Measurements from ENCODE around the gene ATE1. TPM values are rescaled to one million over a fixed set of nuclear protein-coding genes. Genes with fewer than 3 reads are reported as not detected.
"Not testable (repeated sequence)": the region's sequence is repeated elsewhere in the genome, so short reads cannot be mapped to it uniquely, and the experiment has no call there.

Gene ATE1
- total RNA-seq, 1 donor from 2014 or later, result 34.6 TPM

GRCh38 chr10:121732172-121732571 is 195.7 kb downstream of the ATE1 start:
- intact Hi-C loops (cut with DNase I), result loop anchor here (10.0 kb wide), 1 partner anchor 787 kb away; no protein-coding TSS in a partner anchor
- ATAC-seq (ENCODE audit: poor library complexity), result no peak
- DNase-seq, result no peak

DNA sequence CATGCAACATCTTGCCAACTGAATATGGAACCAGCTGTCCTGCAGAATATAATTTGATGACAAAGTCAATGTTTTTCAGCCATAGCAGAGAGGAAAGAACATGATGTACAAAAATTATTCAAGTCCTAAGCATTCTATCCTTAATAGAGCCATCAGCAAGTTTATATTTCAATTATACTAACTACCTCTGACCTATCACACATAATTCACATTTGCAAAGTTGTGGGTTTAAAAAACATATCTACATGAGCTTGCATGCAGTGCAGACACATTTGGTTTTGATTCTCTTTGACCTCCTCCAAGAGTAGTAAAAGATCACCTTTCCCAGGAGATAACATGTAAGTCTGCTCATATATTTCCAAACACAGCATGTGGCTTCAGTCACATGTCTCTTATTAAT is 203.5 kb downstream of the ATE1 start:
- intact Hi-C loops (cut with DNase I), result no loop called here
- no peak for DNase-seq
- ATAC-seq (ENCODE audit: poor library complexity), result no peak

- no peak for ATAC-seq (ENCODE audit: poor library complexity)
- intact Hi-C loops (cut with DNase I), result no loop called here
- DNase-seq, result no peak
Observed at GRCh38 chr10:121722665-121723064, 205.2 kb downstream of the ATE1 start.

- ATAC-seq (ENCODE audit: poor library complexity), result no peak
- intact Hi-C loops (cut with DNase I), result no loop called here
Observed at GRCh38 chr10:121721257-121721656, 206.6 kb downstream of the ATE1 start.

DNA sequence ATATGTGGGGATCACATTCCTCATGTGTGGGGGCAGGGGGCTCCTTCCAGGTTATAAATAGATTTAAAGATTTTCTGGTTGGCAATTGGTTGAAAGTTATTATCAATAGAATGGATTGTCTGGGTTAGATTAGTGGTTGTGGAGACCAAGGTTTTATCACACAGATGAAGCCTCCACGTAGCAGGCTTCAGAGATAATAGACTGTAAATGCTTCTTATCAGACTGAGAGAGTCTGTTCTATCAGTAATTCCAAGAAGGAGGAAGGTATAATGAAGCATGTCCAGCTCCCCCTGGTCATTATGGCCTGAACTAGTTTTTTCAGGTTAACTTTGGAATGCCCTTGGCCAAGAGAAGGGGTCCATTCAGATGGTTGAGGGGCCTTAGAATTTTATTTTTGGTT is 211.9 kb downstream of the ATE1 start:
- no peak for DNase-seq
- intact Hi-C loops (cut with DNase I), result no loop called here
- no peak for ATAC-seq (ENCODE audit: poor library complexity)

More at GRCh38 chr10:121721257-121721656, 206.6 kb downstream of the ATE1 start:
- DNase-seq, result no peak

DNA sequence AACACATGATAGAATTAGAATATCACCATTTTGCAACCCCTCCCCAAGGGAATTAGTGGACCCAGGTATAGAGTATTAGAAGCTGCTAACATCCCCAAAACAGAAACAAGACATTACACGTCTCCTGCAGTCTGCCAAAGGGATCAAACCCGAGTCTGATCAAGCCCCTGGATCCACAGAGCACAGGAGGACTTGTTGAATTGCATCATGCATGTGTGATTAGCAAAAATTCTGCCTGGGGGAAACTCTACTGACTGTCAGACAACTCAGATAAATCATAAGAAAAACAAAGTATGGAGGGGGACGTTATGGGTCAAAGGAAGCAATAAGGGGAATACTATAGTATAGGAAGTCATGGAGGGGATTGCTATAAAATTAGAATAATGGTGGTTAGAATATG is 212.8 kb downstream of the ATE1 start:
- DNase-seq, result no peak
- ATAC-seq (ENCODE audit: poor library complexity), result no peak
- intact Hi-C loops (cut with DNase I), result no loop called here

GRCh38 chr10:121713486-121713885 is 214.3 kb downstream of the ATE1 start:
- DNase-seq (no peak), ATAC-seq (ENCODE audit: poor library complexity) (no peak)

GRCh38 chr10:121710971-121711370 is 216.9 kb downstream of the ATE1 start:
- DNase-seq, result no peak
- intact Hi-C loops (cut with DNase I), result no loop called here
- ATAC-seq (ENCODE audit: poor library complexity), result no peak

More at GRCh38 chr10:121713486-121713885, 214.3 kb downstream of the ATE1 start:
- intact Hi-C loops (cut with DNase I), result no loop called here

- ATAC-seq (ENCODE audit: poor library complexity) (peak; percentile 77), DNase-seq (no peak)
- intact Hi-C loops (cut with DNase I), result no loop called here
Observed at GRCh38 chr10:121710207-121710606, 217.6 kb downstream of the ATE1 start.

- ATAC-seq (ENCODE audit: poor library complexity), result peak; percentile 92
- no peak for DNase-seq
- intact Hi-C loops (cut with DNase I), result no loop called here
Observed at GRCh38 chr10:121709675-121710073, 218.2 kb downstream of the ATE1 start.

GRCh38 chr10:121708728-121709674 is 218.8 kb downstream of the ATE1 start:
- ATAC-seq (ENCODE audit: poor library complexity) (no peak), DNase-seq (no peak)
- intact Hi-C loops (cut with DNase I), result no loop called here

DNA sequence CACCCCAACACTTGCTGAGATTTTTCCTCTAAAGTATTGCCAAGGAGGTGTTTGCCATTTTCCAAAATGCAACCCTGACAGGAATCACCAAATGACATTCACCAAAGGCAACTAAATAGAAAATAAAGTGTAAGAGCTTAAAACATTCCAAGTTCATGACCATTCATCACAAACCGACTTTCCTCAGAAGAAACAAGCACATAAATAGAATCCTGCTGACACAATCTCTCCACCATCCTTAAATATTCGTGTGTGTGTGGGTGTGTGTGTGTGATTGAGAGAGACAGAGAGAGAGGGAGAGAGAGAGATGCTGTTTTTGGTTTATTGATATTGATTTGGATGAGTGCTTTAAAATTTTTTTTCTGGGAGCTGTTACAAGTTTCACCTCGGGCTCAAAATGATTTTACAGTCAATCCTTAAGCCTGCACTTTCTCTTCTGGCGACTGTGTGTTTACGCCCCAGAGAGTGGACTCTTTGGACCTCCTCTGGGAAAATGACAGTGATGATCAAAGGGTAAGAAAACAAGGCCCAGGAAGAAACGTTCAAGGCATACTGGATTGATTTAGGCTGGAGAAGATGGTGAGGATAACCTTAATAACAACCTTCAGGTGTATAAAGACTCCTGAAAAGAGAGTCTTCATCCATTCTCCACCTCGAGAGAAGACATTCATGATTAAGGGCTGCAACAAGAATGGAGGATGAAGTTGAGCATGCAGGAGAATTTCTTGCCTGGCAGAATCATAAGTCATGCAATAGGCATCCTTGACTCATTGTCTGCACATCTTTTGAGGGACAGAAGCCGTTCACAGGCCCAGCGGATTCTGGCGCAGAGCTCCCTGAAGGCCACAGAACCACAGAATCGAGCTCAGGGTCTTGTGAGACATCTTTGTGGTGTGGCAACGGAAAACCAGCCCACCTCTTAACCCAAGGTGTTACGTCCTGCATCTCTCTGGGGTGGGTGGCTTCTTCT is 225.2 kb downstream of the ATE1 start:
- ATAC-seq (ENCODE audit: poor library complexity) (no peak), DNase-seq (no peak)
- intact Hi-C loops (cut with DNase I), result no loop called here

- ATAC-seq (ENCODE audit: poor library complexity) (no peak), DNase-seq (no peak)
- intact Hi-C loops (cut with DNase I), result no loop called here
Observed at GRCh38 chr10:121700416-121700815, 227.4 kb downstream of the ATE1 start.

GRCh38 chr10:121699703-121700102 is 228.1 kb downstream of the ATE1 start:
- DNase-seq; ATAC-seq (ENCODE audit: poor library complexity); intact Hi-C loops (cut with DNase I): not testable (repeated sequence)

DNA sequence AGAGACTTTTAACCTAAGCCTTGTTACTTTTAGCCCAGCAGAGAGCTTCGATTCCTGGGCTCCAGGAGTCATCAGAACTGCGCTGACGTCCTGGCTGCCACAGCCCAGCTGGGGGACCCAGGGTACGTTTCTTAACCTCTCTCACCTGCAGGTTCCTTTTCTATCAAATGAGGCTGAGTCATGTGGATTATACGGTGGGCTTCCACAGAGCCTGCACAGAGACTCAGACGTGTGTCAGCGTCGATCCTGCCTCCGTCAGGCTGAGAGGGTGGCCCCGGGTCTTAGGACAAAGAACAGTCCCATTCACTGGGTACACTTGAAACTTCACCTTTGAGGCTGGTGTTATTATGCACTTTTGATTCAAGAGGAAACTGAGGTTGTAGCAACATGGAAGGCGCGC is 228.9 kb downstream of the ATE1 start:
- intact Hi-C loops (cut with DNase I), result no loop called here
- ATAC-seq (ENCODE audit: poor library complexity) (no peak), DNase-seq (no peak)

- no peak for DNase-seq
- intact Hi-C loops (cut with DNase I), result no loop called here
- no peak for ATAC-seq (ENCODE audit: poor library complexity)
Observed at GRCh38 chr10:121698336-121698735, 229.5 kb downstream of the ATE1 start.

- DNase-seq (no peak), ATAC-seq (ENCODE audit: poor library complexity) (no peak)
- intact Hi-C loops (cut with DNase I), result no loop called here
Observed at GRCh38 chr10:121696854-121697253, 231.0 kb downstream of the ATE1 start.

GRCh38 chr10:121695731-121696464 is 231.9 kb downstream of the ATE1 start:
- no peak for DNase-seq
- no peak for ATAC-seq (ENCODE audit: poor library complexity)
- intact Hi-C loops (cut with DNase I), result no loop called here
